GM12872 (cell line): Measurements from ENCODE around the gene C4orf50.

ENCODE experiments used
- CTCF ChIP-seq: IDR thresholded peaks from 3 replicates; pipeline ENCODE4 v1.5.1; 2011; ENCODE audit warnings: low read depth, mild to moderate bottlenecking, low read length, moderate library complexity; ENCODE audit not compliant: insufficient read depth

Gene C4orf50

GRCh38 chr4:6049985-6050384, 31.8 kb upstream of the C4orf50 start:
- no peak for TF ChIP-seq CTCF

- no peak for TF ChIP-seq CTCF
These were observed 31.0 kb upstream of the C4orf50 start for GRCh38 chr4:6049278-6049677.

GRCh38 chr4:6048537-6048936, 30.3 kb upstream of the C4orf50 start:
- TF ChIP-seq CTCF, result no peak

GRCh38 chr4:6047130-6047673, 29.0 kb upstream of the C4orf50 start:
- TF ChIP-seq CTCF, result no peak

- no peak for TF ChIP-seq CTCF
These were observed 28.4 kb upstream of the C4orf50 start for GRCh38 chr4:6046526-6047129.

GRCh38 chr4:6044805-6045204, 26.6 kb upstream of the C4orf50 start:
- peak; percentile 22; the same call in 1 of the 3 replicates for TF ChIP-seq CTCF

GRCh38 chr4:6044276-6044675, 26.0 kb upstream of the C4orf50 start:
- no peak for TF ChIP-seq CTCF

- TF ChIP-seq CTCF, result no peak
These were observed 25.6 kb upstream of the C4orf50 start for GRCh38 chr4:6043843-6044242.
